ENCODE measurements around the gene PDCL3.

PDCL3 gene

GRCh38 chr2:100562613-100563406 lies at the start of gene PDCL3:
Gene PDCL3, plus strand, starts transcription at chr2:100562993. Its CDS starts 75 bp downstream, at chr2:100563068.
- DNase-seq, result peak; percentile 96

- no peak for DNase-seq
Observed at GRCh38 chr2:100513650-100514049, 49.1 kb upstream of the PDCL3 start.

- DNase-seq, result no peak
Observed at GRCh38 chr2:100517556-100517955, 45.2 kb upstream of the PDCL3 start.

GRCh38 chr2:100518801-100519200 lies 44.0 kb upstream of the PDCL3 start:
- DNase-seq, result no peak

GRCh38 chr2:100520224-100520623 lies 42.6 kb upstream of the PDCL3 start:
- DNase-seq, result no peak

GRCh38 chr2:100522430-100522829 lies 40.4 kb upstream of the PDCL3 start:
- DNase-seq, result no peak

- no peak for DNase-seq
Observed at GRCh38 chr2:100524331-100524730, 38.5 kb upstream of the PDCL3 start.

- DNase-seq, result no peak
Observed at GRCh38 chr2:100526868-100527267, 35.9 kb upstream of the PDCL3 start.

- DNase-seq, result no peak
Observed at GRCh38 chr2:100527440-100528015, 35.3 kb upstream of the PDCL3 start.

GRCh38 chr2:100529176-100529575 lies 33.6 kb upstream of the PDCL3 start:
- DNase-seq, result no peak

GRCh38 chr2:100529900-100530299 lies 32.9 kb upstream of the PDCL3 start:
- DNase-seq, result no peak

- no peak for DNase-seq
Observed at GRCh38 chr2:100535855-100536254, 26.9 kb upstream of the PDCL3 start.

GRCh38 chr2:100537918-100538317 lies 24.9 kb upstream of the PDCL3 start:
- DNase-seq, result no peak

- DNase-seq, result no peak
Observed at GRCh38 chr2:100539221-100539620, 23.6 kb upstream of the PDCL3 start.

- DNase-seq, result no peak
Observed at GRCh38 chr2:100541404-100541803, 21.4 kb upstream of the PDCL3 start.

- no peak for DNase-seq
Observed at GRCh38 chr2:100542418-100542817, 20.4 kb upstream of the PDCL3 start.

- no peak for DNase-seq
Observed at GRCh38 chr2:100544911-100545596, 17.7 kb upstream of the PDCL3 start.

- DNase-seq, result no peak
Observed at GRCh38 chr2:100546469-100546868, 16.3 kb upstream of the PDCL3 start.

GRCh38 chr2:100548771-100549170 lies 14.0 kb upstream of the PDCL3 start:
- DNase-seq, result no peak

GRCh38 chr2:100551303-100551702 lies 11.5 kb upstream of the PDCL3 start:
- DNase-seq, result no peak

- DNase-seq, result peak; percentile 45
Observed at GRCh38 chr2:100554798-100555407, 7.9 kb upstream of the PDCL3 start.

GRCh38 chr2:100556746-100557145 lies 6.0 kb upstream of the PDCL3 start:
- DNase-seq, result no peak

- DNase-seq, result no peak
Observed at GRCh38 chr2:100560216-100560830, 2.5 kb upstream of the PDCL3 start.

All from activated T-cell treated with anti-CD3 and anti-CD28 coated beads, Interleukin-2, amount 50 U/mL, for 1 hour (primary cell).